GM06990 (cell line): Measurements from ENCODE around the gene ST6GALNAC5.

Experiments used
- DNase-seq: peaks from one replicate; pipeline ENCODE4 v3.0.0-alpha.2; 2011; ENCODE audit not compliant: insufficient read length; ENCODE audit errors: extremely low read depth
- H3K27me3 ChIP-seq: replicated peaks from 2 replicates; pipeline ENCODE4 v1.6.0; 2011; ENCODE audit warnings: low read length; ENCODE audit not compliant: control insufficient read depth, insufficient read depth
- H3K36me3 ChIP-seq: 2 replicates; pipeline ENCODE4 v1.5.1; 2011; ENCODE audit warnings: low read length; ENCODE audit not compliant: control insufficient read depth, insufficient read depth
- H3K4me3 ChIP-seq: replicated peaks from 2 replicates; pipeline ENCODE4 v1.5.1; 2011; ENCODE audit warnings: low read depth, mild to moderate bottlenecking, control low read depth, low read length
- CTCF ChIP-seq: IDR thresholded peaks from 2 replicates; pipeline ENCODE4 v1.5.1; 2011; ENCODE audit warnings: low read length, control low read depth, mild to moderate bottlenecking, inconsistent platforms; ENCODE audit not compliant: insufficient read depth, poor library complexity, severe bottlenecking

The ST6GALNAC5 gene

GRCh38 chr1:77030401-77031105 lies 163.3 kb downstream of the ST6GALNAC5 start:
- no peak for DNase-seq

GRCh38 chr1:77031106-77031662 lies 163.9 kb downstream of the ST6GALNAC5 start:
- no peak overlapping the region for H3K4me3 ChIP-seq
- no peaks in the 10 kb centered on the region for H3K36me3 ChIP-seq
- TF ChIP-seq CTCF: peak; percentile 12
- no peaks in the 10 kb centered on the region; the same call in none of the 2 replicates for H3K27me3 ChIP-seq
- no peak for DNase-seq

More at GRCh38 chr1:77030401-77031105, 163.3 kb downstream of the ST6GALNAC5 start:
- H3K27me3 ChIP-seq: no peaks in the 10 kb centered on the region; the same call in none of the 2 replicates
- no peak for TF ChIP-seq CTCF
- no peak overlapping the region for H3K4me3 ChIP-seq
- no peaks in the 10 kb centered on the region for H3K36me3 ChIP-seq

GRCh38 chr1:77036560-77036959 lies 169.3 kb downstream of the ST6GALNAC5 start:
- DNase-seq: no peak
- Histone ChIP-seq H3K4me3 (no peak overlapping the region), H3K36me3 (no peaks in the 10 kb centered on the region), H3K27me3 (no peaks in the 10 kb centered on the region; the same call in 1 of the 2 replicates)
- TF ChIP-seq CTCF: no peak

- no peak for TF ChIP-seq CTCF
- no peak overlapping the region for H3K4me3 ChIP-seq
- H3K36me3 ChIP-seq: no peaks in the 10 kb centered on the region
- H3K27me3 ChIP-seq: no peaks in the 10 kb centered on the region; the same call in 1 of the 2 replicates
- DNase-seq: no peak
Measured at GRCh38 chr1:77037038-77037437, 169.8 kb downstream of the ST6GALNAC5 start.

DNA sequence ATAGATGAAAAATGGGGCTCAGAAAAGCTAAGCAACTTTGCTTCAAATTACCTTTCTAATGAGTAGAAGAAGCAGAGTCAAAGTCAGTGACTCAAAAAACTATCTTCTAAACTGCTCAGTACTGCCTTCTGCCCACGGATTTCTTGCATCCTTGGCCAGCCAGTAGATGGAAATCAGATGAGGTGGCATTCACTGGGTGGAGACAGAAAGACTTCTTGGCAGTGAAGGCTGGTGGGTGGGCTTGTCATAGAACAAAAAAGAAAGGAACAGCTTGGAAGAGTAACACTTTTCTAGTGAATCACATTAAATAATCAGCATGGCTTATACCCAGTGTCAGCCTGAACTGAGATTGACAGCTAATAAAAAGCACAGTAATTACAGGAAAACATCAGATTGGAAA lies 170.7 kb downstream of the ST6GALNAC5 start:
- no peak for DNase-seq
- no peak for TF ChIP-seq CTCF
- Histone ChIP-seq H3K36me3 (no peaks in the 10 kb centered on the region), H3K4me3 (no peak overlapping the region), H3K27me3 (no peaks in the 10 kb centered on the region; the same call in 1 of the 2 replicates)

GRCh38 chr1:77039111-77039510 lies 171.8 kb downstream of the ST6GALNAC5 start:
- DNase-seq: no peak
- TF ChIP-seq CTCF: no peak
- H3K4me3 ChIP-seq: no peak overlapping the region
- H3K36me3 ChIP-seq: no peaks in the 10 kb centered on the region
- no peaks in the 10 kb centered on the region for H3K27me3 ChIP-seq
